HL-60/S4 treated with phorbol 12-myristate 13-acetate at 8.2 ng/mL for 4 days and 3 days (cell line): ENCODE results near the gene MCM3.

Source experiments
- in situ Hi-C: fragments of 300-500 bp; cut with MboI; formaldehyde crosslinking; loops from 2 replicates; pipeline ENCODE4 v1.15.0; 2022; ENCODE audit warnings: low sequenced_read_pairs

Gene MCM3

GRCh38 chr6:52284460-52285176 lies at the start of gene MCM3:
TSS of gene MCM3 (minus strand) at chr6:52284742. CDS start at chr6:52284674, 68 bp downstream.
- in situ Hi-C loops, result no loop called here

GRCh38 chr6:52333840-52334200 lies 49.3 kb upstream of the MCM3 start:
- in situ Hi-C loops, result no loop called here

DNA sequence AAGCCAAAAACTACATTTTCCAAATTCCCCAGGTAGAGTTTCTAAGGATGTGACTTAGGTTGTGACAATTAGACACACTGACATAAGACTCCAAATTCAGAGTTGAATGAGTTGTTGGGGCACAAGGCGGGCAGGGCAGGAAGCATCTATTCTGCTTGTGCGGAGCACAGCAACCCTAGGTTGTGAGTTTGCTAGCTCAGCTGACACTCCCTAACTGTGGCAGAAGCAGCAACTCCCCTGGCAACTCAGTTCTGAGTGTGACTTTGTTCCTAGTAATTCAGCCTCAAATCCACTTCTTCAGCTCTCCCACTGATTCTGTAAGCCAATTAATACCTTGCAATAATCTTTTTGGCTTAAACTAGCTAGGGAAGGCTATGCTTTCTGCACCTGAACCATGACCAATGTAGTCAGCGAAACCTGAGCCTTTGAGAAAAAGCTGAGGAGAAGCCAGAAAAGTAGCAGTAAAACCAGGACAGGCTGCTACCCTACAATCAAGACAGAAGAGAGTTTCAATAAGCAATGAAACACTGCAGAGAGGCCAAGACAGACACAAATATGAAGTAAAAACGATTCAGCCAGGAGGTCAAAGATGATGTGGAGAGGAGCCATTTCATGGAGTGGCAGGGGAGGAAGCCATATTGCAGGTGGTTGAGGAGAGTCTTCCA lies 47.4 kb upstream of the MCM3 start:
- in situ Hi-C loops, result no loop called here

DNA sequence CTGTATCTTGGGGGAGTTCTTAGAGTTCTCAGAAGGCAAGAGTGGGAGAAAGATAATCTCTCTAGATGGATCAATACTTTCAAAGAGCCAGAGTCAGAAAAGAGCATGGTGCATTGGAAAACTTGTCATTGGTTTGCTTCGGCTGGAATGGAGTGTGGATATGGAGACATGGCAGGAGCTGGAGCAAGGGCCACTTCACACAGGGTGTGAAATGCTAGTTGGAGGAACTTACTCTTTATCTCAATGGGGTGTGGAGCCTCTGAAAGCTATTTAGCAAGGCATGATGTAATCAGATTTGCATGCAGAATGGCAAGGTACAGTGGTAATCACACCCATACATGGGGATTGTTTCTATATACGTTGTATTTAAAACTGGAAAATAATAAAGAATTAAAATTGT lies 45.9 kb upstream of the MCM3 start:
- in situ Hi-C loops, result no loop called here

DNA sequence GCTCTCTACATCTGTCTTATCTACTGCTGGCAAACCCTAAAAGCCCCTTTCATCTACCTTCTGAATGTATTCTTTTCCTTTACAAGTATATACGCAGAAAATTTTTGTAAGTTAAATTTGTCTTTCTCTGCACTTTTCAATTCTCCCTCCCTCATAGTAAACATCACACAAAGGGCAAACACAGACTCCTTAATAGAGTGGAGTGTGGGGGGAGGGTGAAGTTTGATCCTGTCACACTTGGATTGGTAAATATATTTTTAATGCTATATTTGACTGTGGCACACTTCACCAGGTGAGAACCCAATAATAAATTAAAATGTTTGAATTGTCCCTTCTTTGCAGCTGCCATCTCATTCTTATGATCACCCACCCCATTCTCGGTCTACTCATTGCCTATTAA lies 44.2 kb upstream of the MCM3 start:
- in situ Hi-C loops, result no loop called here

GRCh38 chr6:52328303-52328662 lies 43.7 kb upstream of the MCM3 start:
- in situ Hi-C loops, result no loop called here

GRCh38 chr6:52326540-52327364 lies 42.2 kb upstream of the MCM3 start:
- in situ Hi-C loops, result no loop called here

- in situ Hi-C loops, result no loop called here
These were observed 41.3 kb upstream of the MCM3 start for GRCh38 chr6:52325695-52326471.

- in situ Hi-C loops, result no loop called here
These were observed 39.6 kb upstream of the MCM3 start for GRCh38 chr6:52324189-52324588.

- in situ Hi-C loops, result no loop called here
These were observed 33.5 kb upstream of the MCM3 start for GRCh38 chr6:52317841-52318581.

- in situ Hi-C loops, result no loop called here
These were observed 32.7 kb upstream of the MCM3 start for GRCh38 chr6:52317211-52317610.

DNA sequence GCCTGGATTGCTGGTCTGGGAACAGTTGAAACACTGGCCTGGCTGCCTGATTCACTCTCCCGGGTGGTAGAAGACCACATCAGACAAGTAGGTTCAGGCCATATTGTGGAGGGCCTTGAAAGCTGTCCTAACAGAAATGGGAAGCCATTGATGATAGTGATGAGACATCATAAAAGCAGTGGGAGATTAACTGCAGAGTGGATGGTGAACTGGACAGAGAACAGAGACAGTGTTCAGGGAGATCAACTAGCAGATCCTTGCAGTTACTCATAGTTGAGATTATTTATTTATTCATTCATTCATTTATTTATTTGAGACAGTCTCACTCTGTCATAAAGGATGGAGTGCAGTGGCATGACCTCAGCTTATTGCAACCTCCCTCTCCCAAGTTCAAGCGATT lies 30.2 kb upstream of the MCM3 start:
- in situ Hi-C loops, result no loop called here

- in situ Hi-C loops, result no loop called here
These were observed 27.9 kb upstream of the MCM3 start for GRCh38 chr6:52312461-52312860.

GRCh38 chr6:52310932-52311331 lies 26.4 kb upstream of the MCM3 start:
- in situ Hi-C loops, result no loop called here

GRCh38 chr6:52307900-52308372 lies 23.4 kb upstream of the MCM3 start:
- in situ Hi-C loops, result no loop called here

DNA sequence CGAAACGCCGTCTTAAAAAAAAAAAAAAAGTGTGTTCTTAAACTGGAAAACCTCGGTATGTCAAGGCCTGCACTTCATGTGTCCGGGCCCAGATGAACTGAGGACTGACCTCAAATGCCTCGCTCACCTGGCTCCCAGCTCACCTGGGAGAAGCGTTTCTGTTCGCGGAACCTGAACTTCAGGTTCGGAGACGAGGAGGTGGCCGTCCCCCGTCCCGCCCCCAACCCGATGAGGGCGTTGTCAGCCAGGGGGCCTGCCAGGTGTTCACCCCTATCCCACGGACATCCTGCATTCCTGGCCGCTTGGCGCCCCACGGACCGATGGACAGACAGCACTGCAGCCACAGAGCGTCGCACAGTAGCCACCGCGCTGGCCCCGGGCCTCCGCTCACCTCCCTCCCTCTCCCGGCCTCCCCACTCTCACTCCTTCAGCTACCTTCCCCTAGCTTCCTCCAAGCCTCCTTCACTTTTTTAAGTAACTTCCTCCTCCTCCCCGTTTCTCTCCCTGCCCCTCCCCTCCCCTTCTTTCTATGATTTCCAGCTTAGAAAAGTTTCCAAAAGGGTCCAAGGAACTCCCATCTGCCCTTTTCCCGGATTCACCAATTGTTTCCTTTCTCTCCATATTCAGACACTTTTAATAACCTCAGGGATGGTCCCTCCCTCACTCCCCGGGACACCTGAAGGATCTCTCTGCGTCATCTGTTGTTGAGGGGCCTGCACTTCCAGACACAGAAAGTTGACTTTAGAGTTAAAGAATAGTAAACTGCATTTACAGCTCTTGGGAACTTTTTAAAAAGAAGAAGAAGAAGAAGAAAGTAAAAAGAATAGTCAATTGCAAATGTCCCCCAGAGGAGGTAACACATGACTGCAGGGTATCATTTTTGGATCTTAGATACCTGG lies 22.7 kb upstream of the MCM3 start:
- in situ Hi-C loops, result no loop called here

DNA sequence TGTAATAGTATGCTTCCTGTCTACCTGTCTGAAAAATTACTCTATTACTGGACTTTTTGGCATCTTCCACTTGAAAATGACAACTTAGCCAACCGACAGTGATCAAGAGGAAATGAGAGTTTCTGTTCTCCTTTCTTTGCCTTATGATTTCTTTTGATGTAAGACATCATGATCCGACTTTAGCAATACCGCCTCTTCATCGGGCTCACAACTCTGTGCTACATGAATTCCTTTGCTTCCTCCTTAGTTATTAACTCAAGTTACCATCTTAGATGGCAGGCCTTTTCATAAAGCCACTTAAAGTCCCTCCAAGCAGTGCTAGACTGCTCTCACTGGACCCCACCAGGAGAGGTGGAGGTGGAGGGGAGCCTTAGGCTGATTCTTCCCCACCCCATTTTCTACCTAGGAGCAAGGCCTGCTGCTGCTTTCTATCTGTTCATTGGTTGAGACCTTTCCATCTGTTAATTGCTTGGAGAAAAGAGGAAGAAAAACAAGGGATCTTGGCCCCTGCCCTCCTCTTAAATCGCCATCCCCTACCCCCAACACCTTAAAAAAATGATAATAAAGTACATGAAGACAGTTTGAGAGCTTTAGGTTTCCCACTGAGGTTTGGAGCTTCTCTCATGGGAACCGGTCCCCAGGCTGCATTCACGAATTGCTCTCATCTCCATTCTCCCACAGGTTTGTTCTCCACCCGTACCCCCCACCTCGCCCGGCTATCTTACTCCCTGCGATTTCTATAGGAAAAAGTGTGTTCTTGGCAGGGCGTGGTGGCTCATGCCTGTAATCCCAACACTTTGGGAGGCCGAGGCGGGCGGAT lies 21.6 kb upstream of the MCM3 start:
- in situ Hi-C loops, result no loop called here

GRCh38 chr6:52305411-52305810 lies 20.9 kb upstream of the MCM3 start:
- in situ Hi-C loops, result no loop called here
